ENCODE data around the gene TRPV5. TPM values are rescaled to one million over a fixed set of nuclear protein-coding genes. Genes with fewer than 3 reads are reported as not detected.

Gene TRPV5
- total RNA-seq, 3 donors from 2014 or later (not counting 1 experiment from before 2014, with no cell fraction given): not detected

GRCh38 chr7:142960955-142961512, 27.5 kb upstream of the TRPV5 start:
- DNase-seq: no peak
- peaks cover 18 to 32% of the 10 kb centered on the region in 2 donors for H3K27me3 Mint-ChIP-seq (ENCODE audit: low read depth in 2 of 2)
- no peaks in the 10 kb centered on the region for H3K9me3 ChIP-seq (ENCODE audit: control insufficient read depth, insufficient read depth, low read length)
- no peaks in the 10 kb centered on the region for H3K4me1 Mint-ChIP-seq
- H3K27me3 ChIP-seq (ENCODE audit: control insufficient read depth, insufficient read depth, low read length): no peaks in the 10 kb centered on the region
- no peaks in the 10 kb centered on the region for H3K36me3 ChIP-seq (ENCODE audit: control insufficient read depth, insufficient read depth, low read length)
- H3K36me3 Mint-ChIP-seq: peaks cover 8% of the 10 kb centered on the region
- no peak overlapping the region for H3K27ac ChIP-seq (ENCODE audit: low read length)
- no peak overlapping the region for H3K4me3 Mint-ChIP-seq
- 85% methylated on average over 5 of the region's 5 CpGs for WGBS (ENCODE audit: insufficient coverage)
- H3K4me3 ChIP-seq (ENCODE audit: low read length): no peak overlapping the region
- H3K4me1 ChIP-seq (ENCODE audit: control insufficient read depth, insufficient read depth, low read length): no peaks in the 10 kb centered on the region
- intact Hi-C loops (cut with micrococcal nuclease): no loop called here
- peaks cover 4 to 5% of the 10 kb centered on the region in 2 donors for H3K9me3 Mint-ChIP-seq
- H3K27ac Mint-ChIP-seq: no peak overlapping the region
- no peak for TF ChIP-seq CTCF (IDR thresholded peaks at IDR 0.05)
- no peak for ATAC-seq

- Histone ChIP-seq H3K4me3 (ENCODE audit: low read length) (no peak overlapping the region), H3K36me3 (ENCODE audit: control insufficient read depth, insufficient read depth, low read length) (no peaks in the 10 kb centered on the region), H3K27ac (ENCODE audit: low read length) (no peak overlapping the region), H3K9me3 (ENCODE audit: control insufficient read depth, insufficient read depth, low read length) (peaks cover 8% of the 10 kb centered on the region), H3K27me3 (ENCODE audit: control insufficient read depth, insufficient read depth, low read length) (no peaks in the 10 kb centered on the region), H3K4me1 (ENCODE audit: control insufficient read depth, insufficient read depth, low read length) (no peaks in the 10 kb centered on the region)
- intact Hi-C loops (cut with micrococcal nuclease): no loop called here
- Mint-ChIP-seq H3K4me1 (no peaks in the 10 kb centered on the region), H3K27ac (no peak overlapping the region), H3K9me3 (peaks cover 7 to 13% of the 10 kb centered on the region in 2 donors), H3K36me3 (peaks cover 12% of the 10 kb centered on the region), H3K27me3 (ENCODE audit: low read depth in 2 of 2) (peaks cover 16 to 30% of the 10 kb centered on the region in 2 donors), H3K4me3 (no peak overlapping the region)
- ATAC-seq: no peak
- no peak for TF ChIP-seq CTCF (IDR thresholded peaks at IDR 0.05)
- no peak for DNase-seq
Observed at GRCh38 chr7:142959202-142959601, 25.7 kb upstream of the TRPV5 start.

- H3K27me3 Mint-ChIP-seq (ENCODE audit: low read depth in 2 of 2): peaks cover 19% of the 10 kb centered on the region in 2 donors
- no peak overlapping the region for H3K27ac Mint-ChIP-seq
- 77% methylated on average over 8 of the region's 8 CpGs for WGBS (ENCODE audit: insufficient coverage)
Observed at GRCh38 chr7:142957723-142958122, 24.2 kb upstream of the TRPV5 start.

More at GRCh38 chr7:142957723-142958122, 24.2 kb upstream of the TRPV5 start:
- Mint-ChIP-seq H3K4me3 (no peak overlapping the region), H3K4me1 (no peaks in the 10 kb centered on the region), H3K36me3 (peaks cover 12% of the 10 kb centered on the region), H3K9me3 (peaks cover 10 to 19% of the 10 kb centered on the region in 2 donors)
- H3K9me3 ChIP-seq (ENCODE audit: control insufficient read depth, insufficient read depth, low read length): peaks cover 10% of the 10 kb centered on the region
- TF ChIP-seq CTCF (IDR thresholded peaks at IDR 0.05): no peak
- ATAC-seq (no peak), DNase-seq (no peak)
- H3K36me3 ChIP-seq (ENCODE audit: control insufficient read depth, insufficient read depth, low read length): no peaks in the 10 kb centered on the region
- no peaks in the 10 kb centered on the region for H3K4me1 ChIP-seq (ENCODE audit: control insufficient read depth, insufficient read depth, low read length)
- no peaks in the 10 kb centered on the region for H3K27me3 ChIP-seq (ENCODE audit: control insufficient read depth, insufficient read depth, low read length)
- H3K27ac ChIP-seq (ENCODE audit: low read length): no peak overlapping the region
- H3K4me3 ChIP-seq (ENCODE audit: low read length): no peak overlapping the region
- intact Hi-C loops (cut with micrococcal nuclease): no loop called here

All from natural killer cell (primary cell).